HCT116 (cell line): ENCODE data around the gene KLC4. TPM values are rescaled to one million over a fixed set of nuclear protein-coding genes. Genes with fewer than 3 reads are reported as not detected.

ENCODE experiments used
- ATAC-seq: fragments of 200-7000 bp; cut with Tn5 transposase; 2 replicates; pipeline ENCODE4 v1.9.1; 2020; ENCODE audit warnings: mild to moderate bottlenecking, moderate library complexity
- BruUV-seq: library from RNA; stranded (reverse); fragments of 400-500 nt; replicated peaks from 2 replicates; lab custom pipeline; 2021; lab: Mats Ljungman, UMichigan
- CTCF ChIA-PET: fragments of 300-600 bp; sonication (Branson Sonifier 250); formaldehyde crosslinking; loops from one replicate; lab custom pipeline; 2021; ENCODE audit warnings: antibody characterized with exemption; lab: Charles Lee
- POLR2A ChIA-PET: fragments of 300-600, 350-600 bp; sonication (Branson Sonifier 250); formaldehyde crosslinking; loops from one replicate; lab custom pipeline; 2021; ENCODE audit warnings: antibody characterized with exemption; lab: Charles Lee
- RAD21 ChIA-PET, 2 experiments: fragments of 300-600 bp; sonication (Branson Sonifier 250); formaldehyde crosslinking; loops; one replicate each; lab custom pipeline; 2023; ENCODE audit warnings: low total read pairs in 2 of 2; ENCODE audit not compliant: uncharacterized antibody in 2 of 2, unreplicated experiment in 2 of 2, low non-redundant PET in 1 of 2; lab: Charles Lee
- DNase-seq: peaks from one replicate; pipeline ENCODE4 v3.0.0-alpha.2; 2010; ENCODE audit warnings: low read depth, low spot score
- H2AFZ ChIP-seq: fragments of 200-600 bp; shearing (Covaris generic), sonication (generic); 2 replicates; pipeline ENCODE4 v1.6.1; 2017; ENCODE audit warnings: low read depth, mixed run types, mixed read lengths, antibody characterized with exemption, low read length; ENCODE audit not compliant: poor library complexity, severe bottlenecking
- H3K27ac ChIP-seq: 2 replicates; pipeline ENCODE4 v1.5.1; 2012; ENCODE audit warnings: low read depth, low read length
- H3K27me3 ChIP-seq: fragments of 200-600 bp; sonication (generic); 2 replicates; pipeline ENCODE4 v1.6.1; 2016; ENCODE audit warnings: mixed run types, low read length, mixed read lengths; ENCODE audit not compliant: insufficient read depth
- H3K36me3 ChIP-seq, 2 experiments: fragments of 200-500 bp in 1 of 2; fragments of 200-600 bp in 1 of 2; sonication (Bioruptor generic) in 1 of 2; sonication (generic) in 1 of 2; 2 replicates each; pipeline versions ENCODE4 v1.5.1 to v1.6.1; 2014 to 2016; ENCODE audit warnings: low read length in 2 of 2, inconsistent platforms in 1 of 2, mixed read lengths in 1 of 2, mixed run types in 1 of 2; ENCODE audit not compliant: insufficient read depth in 2 of 2, control insufficient read depth in 1 of 2
- H3K4me1 ChIP-seq, 2 experiments: fragments of 200-600 bp in 1 of 2; sonication (generic) in 1 of 2; 2 replicates each; pipeline versions ENCODE4 v1.5.1 to v1.6.1; 2012 to 2017; ENCODE audit warnings: low read length in 2 of 2, inconsistent platforms in 1 of 2, mild to moderate bottlenecking in 1 of 2, mixed read lengths in 1 of 2, mixed run types in 1 of 2, moderate library complexity in 1 of 2; ENCODE audit not compliant: insufficient read depth in 2 of 2, control insufficient read depth in 1 of 2
- H3K4me2 ChIP-seq: fragments of 200-600 bp; sonication (generic); 2 replicates; pipeline ENCODE4 v1.6.1; 2017; ENCODE audit warnings: mixed run types, low read length, mixed read lengths
- H3K4me3 ChIP-seq, 2 experiments: fragments of 200-600 bp in 1 of 2; sonication (generic) in 1 of 2; replicated peaks in 1 of 2; 2 replicates each; pipeline ENCODE4 v1.5.1; 2011 to 2016; ENCODE audit warnings: low read length in 2 of 2, control low read depth in 1 of 2, low read depth in 1 of 2, mild to moderate bottlenecking in 1 of 2, mixed read lengths in 1 of 2, mixed run types in 1 of 2
- H3K79me2 ChIP-seq: fragments of 200-600 bp; sonication (generic); 2 replicates; pipeline ENCODE4 v1.6.1; 2017; ENCODE audit warnings: mild to moderate bottlenecking, mixed run types, low read length, moderate library complexity, mixed read lengths; ENCODE audit not compliant: insufficient read depth
- H3K9ac ChIP-seq: fragments of 200-600 bp; sonication (generic); 2 replicates; pipeline ENCODE4 v1.6.1; 2016; ENCODE audit warnings: low read length, mixed read lengths
- H3K9me2 ChIP-seq: fragments of 200-600 bp; sonication (generic), shearing (Covaris generic); 2 replicates; pipeline ENCODE4 v1.6.1; 2017; ENCODE audit warnings: mixed run types, mild to moderate bottlenecking, moderate library complexity; ENCODE audit not compliant: insufficient read depth
- H3K9me3 ChIP-seq, 2 experiments: fragments of 200-500 bp in 1 of 2; fragments of 200-600 bp in 1 of 2; sonication (Bioruptor generic) in 1 of 2; sonication (generic) in 1 of 2; 2 replicates each; pipeline ENCODE4 v1.6.1; 2014 to 2017; ENCODE audit warnings: low read length in 2 of 2, mixed read lengths in 2 of 2, inconsistent platforms in 1 of 2, low read depth in 1 of 2, mild to moderate bottlenecking in 1 of 2, mixed run types in 1 of 2, moderate library complexity in 1 of 2; ENCODE audit not compliant: control insufficient read depth in 1 of 2, insufficient read depth in 1 of 2
- H4K20me1 ChIP-seq: fragments of 200-600 bp; sonication (generic), shearing (Covaris generic); 2 replicates; pipeline ENCODE4 v1.6.1; 2017; ENCODE audit warnings: mixed run types, mild to moderate bottlenecking, moderate library complexity; ENCODE audit not compliant: insufficient read depth
- EZH2 ChIP-seq: fragments of 200-600 bp; sonication (generic); IDR thresholded peaks from 2 replicates; pipeline ENCODE4 v1.6.1; 2017; ENCODE audit warnings: antibody characterized with exemption, mixed run types
- EZH2phosphoT487 ChIP-seq: fragments of 200-600 bp; IDR thresholded peaks from 2 replicates; pipeline ENCODE4 v1.6.1; 2018; ENCODE audit warnings: antibody characterized with exemption, borderline replicate concordance
- JUND ChIP-seq: IDR thresholded peaks from 2 replicates; pipeline ENCODE4 v1.6.1; 2012
- POLR2AphosphoS5 ChIP-seq: IDR thresholded peaks from 2 replicates; pipeline ENCODE4 v1.6.1; 2011; ENCODE audit warnings: mild to moderate bottlenecking, low read depth, low read length, moderate library complexity
- intact Hi-C: fragments of 100-400 bp; cut with micrococcal nuclease; formaldehyde crosslinking; loops from 2 replicates; pipeline ENCODE4 v1.10.0; 2022
- total RNA-seq: library from RNA; stranded (reverse); gene quantifications from one replicate; pipeline ENCODE4 v1.2.1, GENCODE V29; 2021; ENCODE audit not compliant: unreplicated experiment
- TF ChIP-seq, protein P1 (sequence below): IDR thresholded peaks from 2 replicates; pipeline ENCODE4 v1.6.1; 2012
- TF ChIP-seq, protein P2 (sequence below), 3 experiments: fragments of 200-600 bp in 1 of 3; sonication (generic) in 1 of 3; IDR thresholded peaks in 2 of 3; conservative IDR thresholded peaks in 1 of 3; 2 replicates each; pipeline ENCODE4 v1.5.1; 2012 to 2017; ENCODE audit warnings: low read depth in 2 of 3, low read length in 2 of 3, antibody characterized with exemption in 1 of 3, borderline replicate concordance in 1 of 3, control low read depth in 1 of 3, mild to moderate bottlenecking in 1 of 3, mixed read lengths in 1 of 3, mixed run types in 1 of 3, moderate library complexity in 1 of 3; ENCODE audit not compliant: insufficient read depth in 1 of 3

KLC4 gene
- total RNA-seq, 1 experiment from 2014 or later, result 16.2 TPM

DNA sequence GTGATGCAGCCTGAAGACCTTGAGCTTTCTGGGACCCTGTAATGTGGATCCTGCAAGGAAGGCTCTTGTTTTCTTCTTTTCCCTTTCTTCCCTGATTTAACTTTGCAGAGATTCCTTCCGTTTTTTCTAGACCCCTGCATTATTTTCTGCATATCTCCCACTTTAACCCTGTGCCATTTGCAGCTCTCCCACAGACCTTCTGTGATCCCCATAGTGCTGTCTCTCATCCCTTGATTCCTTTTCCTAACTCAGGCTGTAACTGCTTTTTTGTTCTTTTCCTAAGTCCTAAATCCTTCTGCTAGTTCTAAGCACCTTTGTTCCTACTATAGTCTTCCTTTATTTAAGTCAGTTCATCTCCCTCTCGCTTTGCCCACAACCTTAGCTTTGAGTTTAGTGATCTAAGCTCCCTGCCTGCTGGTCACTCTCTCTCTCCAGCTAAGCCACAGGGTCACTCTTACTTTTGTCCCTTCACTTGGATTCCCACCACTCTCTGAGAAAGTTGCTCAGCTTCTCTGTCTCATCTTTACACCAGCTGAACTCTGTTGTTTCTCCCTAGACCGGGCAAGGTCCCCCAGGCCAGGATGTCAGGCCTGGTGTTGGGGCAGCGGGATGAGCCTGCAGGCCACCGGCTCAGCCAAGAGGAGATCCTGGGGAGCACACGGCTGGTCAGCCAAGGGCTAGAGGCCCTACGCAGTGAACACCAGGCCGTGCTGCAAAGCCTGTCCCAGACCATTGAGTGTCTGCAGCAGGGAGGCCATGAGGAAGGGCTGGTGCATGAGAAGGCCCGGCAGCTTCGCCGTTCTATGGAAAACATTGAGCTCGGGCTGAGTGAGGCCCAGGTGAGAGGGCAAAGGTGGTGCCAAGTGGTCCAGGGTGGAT lies 1.6 kb downstream of the KLC4 start:
- Histone ChIP-seq H3K36me3 (peaks cover 0 to 10% of the 10 kb centered on the region in 2 experiments; a peak in 1 of 4 replicates), H3K27ac (no peak overlapping the region), H3K4me1 (peaks cover 8 to 20% of the 10 kb centered on the region in 2 experiments; a peak in 3 of 4 replicates), H3K79me2 (peaks cover 20% of the 10 kb centered on the region), H2AFZ (no peak overlapping the region), H3K4me2 (peak overlapping the region; percentile 81), H3K9me2 (no peaks in the 10 kb centered on the region), H3K9ac (no peak overlapping the region), H4K20me1 (no peaks in the 10 kb centered on the region), H3K9me3 (no peaks in the 10 kb centered on the region), H3K27me3 (no peaks in the 10 kb centered on the region), H3K4me3 (peak overlapping the region in 1 of 2 experiments; percentile 89; a peak in 1 of 4 replicates)
- CTCF ChIA-PET, result no interaction called here
- ATAC-seq, result no peak
- POLR2A ChIA-PET, result no interaction called here
- TF ChIP-seq POLR2AphosphoS5, result no peak
- no peak for TF ChIP-seq EZH2
- TF ChIP-seq EZH2phosphoT487, result no peak
- TF ChIP-seq, protein P1, sequence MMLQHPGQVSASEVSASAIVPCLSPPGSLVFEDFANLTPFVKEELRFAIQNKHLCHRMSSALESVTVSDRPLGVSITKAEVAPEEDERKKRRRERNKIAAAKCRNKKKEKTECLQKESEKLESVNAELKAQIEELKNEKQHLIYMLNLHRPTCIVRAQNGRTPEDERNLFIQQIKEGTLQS, result no peak
- TF ChIP-seq, protein P2, sequence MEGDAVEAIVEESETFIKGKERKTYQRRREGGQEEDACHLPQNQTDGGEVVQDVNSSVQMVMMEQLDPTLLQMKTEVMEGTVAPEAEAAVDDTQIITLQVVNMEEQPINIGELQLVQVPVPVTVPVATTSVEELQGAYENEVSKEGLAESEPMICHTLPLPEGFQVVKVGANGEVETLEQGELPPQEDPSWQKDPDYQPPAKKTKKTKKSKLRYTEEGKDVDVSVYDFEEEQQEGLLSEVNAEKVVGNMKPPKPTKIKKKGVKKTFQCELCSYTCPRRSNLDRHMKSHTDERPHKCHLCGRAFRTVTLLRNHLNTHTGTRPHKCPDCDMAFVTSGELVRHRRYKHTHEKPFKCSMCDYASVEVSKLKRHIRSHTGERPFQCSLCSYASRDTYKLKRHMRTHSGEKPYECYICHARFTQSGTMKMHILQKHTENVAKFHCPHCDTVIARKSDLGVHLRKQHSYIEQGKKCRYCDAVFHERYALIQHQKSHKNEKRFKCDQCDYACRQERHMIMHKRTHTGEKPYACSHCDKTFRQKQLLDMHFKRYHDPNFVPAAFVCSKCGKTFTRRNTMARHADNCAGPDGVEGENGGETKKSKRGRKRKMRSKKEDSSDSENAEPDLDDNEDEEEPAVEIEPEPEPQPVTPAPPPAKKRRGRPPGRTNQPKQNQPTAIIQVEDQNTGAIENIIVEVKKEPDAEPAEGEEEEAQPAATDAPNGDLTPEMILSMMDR (IDR thresholded peaks at IDR 0.05 in 2 of 3, conservative IDR thresholded peaks at IDR 0.05 in 1 of 3; ENCODE audit: borderline replicate concordance in 1 of 3, insufficient read depth in 1 of 3, low read depth in 2 of 3, low read length in 2 of 3), result no peak
- no peak for TF ChIP-seq JUND
- BruUV-seq, result TSS peak; percentile 68
- intact Hi-C loops, result no loop called here
- no peak for DNase-seq
- RAD21 ChIA-PET, result no interaction called here
